ENCODE data around the gene SLC8B1.

The SLC8B1 gene

DNA sequence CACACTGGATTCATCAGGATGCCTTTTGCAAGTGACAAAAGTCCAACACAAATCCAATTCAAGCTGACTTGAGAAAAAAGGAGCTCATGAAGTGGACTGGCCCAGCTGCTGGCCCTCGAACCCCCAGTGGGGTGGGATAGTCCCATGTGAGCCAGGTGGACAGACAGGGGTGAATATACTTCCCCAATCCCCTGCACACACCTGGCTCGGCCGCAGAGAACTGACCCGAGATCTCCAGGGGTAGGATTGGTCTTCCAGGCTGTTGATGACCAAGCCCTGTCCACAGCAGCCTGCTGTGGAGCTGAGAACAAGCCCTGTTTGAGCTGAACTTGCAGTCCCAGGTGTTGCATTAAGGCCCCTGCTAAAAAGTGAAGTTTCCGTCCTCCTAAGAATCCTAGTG lies 57.4 kb downstream of the SLC8B1 start:
- H3K9me3 ChIP-seq (ENCODE audit: insufficient read depth, low read length), result no peaks in the 10 kb centered on the region
- TF ChIP-seq CTCF (IDR thresholded peaks at IDR 0.05; ENCODE audit: low read depth, low read length) (no peak), EZH2phosphoT487 (IDR thresholded peaks at IDR 0.05; ENCODE audit: low read depth) (no peak)
- H3K27ac ChIP-seq (ENCODE audit: low read length), result no peak overlapping the region
- H3K79me2 ChIP-seq (ENCODE audit: low read length), result no peaks in the 10 kb centered on the region
- H4K20me1 ChIP-seq (ENCODE audit: insufficient read depth, low read length), result no peaks in the 10 kb centered on the region
- no peaks in the 10 kb centered on the region for H3K4me1 ChIP-seq (ENCODE audit: low read length)
- H3K9ac ChIP-seq (ENCODE audit: low read length), result no peak overlapping the region
- H3K27me3 ChIP-seq (ENCODE audit: low read depth, low read length), result no peaks in the 10 kb centered on the region
- H2AFZ ChIP-seq (ENCODE audit: low read depth, low read length), result no peak overlapping the region
- H3K4me2 ChIP-seq (ENCODE audit: low read length), result no peak overlapping the region
- H3K36me3 ChIP-seq (replicated peaks; ENCODE audit: low read depth, low read length), result peaks cover 10% of the 10 kb centered on the region
- no peak overlapping the region for H3K4me3 ChIP-seq (ENCODE audit: low read length)

- H3K4me3 ChIP-seq (ENCODE audit: low read length), result no peak overlapping the region
- no peaks in the 10 kb centered on the region for H4K20me1 ChIP-seq (ENCODE audit: insufficient read depth, low read length)
- no peaks in the 10 kb centered on the region for H3K79me2 ChIP-seq (ENCODE audit: low read length)
- no peak overlapping the region for H3K4me2 ChIP-seq (ENCODE audit: low read length)
- peaks cover 10% of the 10 kb centered on the region for H3K36me3 ChIP-seq (replicated peaks; ENCODE audit: low read depth, low read length)
- no peak overlapping the region for H3K27ac ChIP-seq (ENCODE audit: low read length)
- H3K9ac ChIP-seq (ENCODE audit: low read length), result no peak overlapping the region
- no peak overlapping the region for H2AFZ ChIP-seq (ENCODE audit: low read depth, low read length)
- peaks cover 2% of the 10 kb centered on the region for H3K4me1 ChIP-seq (ENCODE audit: low read length)
- no peaks in the 10 kb centered on the region for H3K9me3 ChIP-seq (ENCODE audit: insufficient read depth, low read length)
- H3K27me3 ChIP-seq (ENCODE audit: low read depth, low read length), result no peaks in the 10 kb centered on the region
- TF ChIP-seq EZH2phosphoT487 (IDR thresholded peaks at IDR 0.05; ENCODE audit: low read depth), result no peak
- TF ChIP-seq CTCF (IDR thresholded peaks at IDR 0.05; ENCODE audit: low read depth, low read length), result no peak
Measured at GRCh38 chr12:113276946-113277500, 57.9 kb downstream of the SLC8B1 start.

- H3K36me3 ChIP-seq (replicated peaks; ENCODE audit: low read depth, low read length), result peaks cover 13% of the 10 kb centered on the region
- no peak overlapping the region for H3K27ac ChIP-seq (ENCODE audit: low read length)
- H3K79me2 ChIP-seq (ENCODE audit: low read length), result no peaks in the 10 kb centered on the region
- no peak overlapping the region for H3K4me3 ChIP-seq (ENCODE audit: low read length)
- no peaks in the 10 kb centered on the region for H4K20me1 ChIP-seq (ENCODE audit: insufficient read depth, low read length)
- H3K9me3 ChIP-seq (ENCODE audit: insufficient read depth, low read length), result no peaks in the 10 kb centered on the region
- peaks cover 9% of the 10 kb centered on the region for H3K4me1 ChIP-seq (ENCODE audit: low read length)
- H3K27me3 ChIP-seq (ENCODE audit: low read depth, low read length), result no peaks in the 10 kb centered on the region
- H3K4me2 ChIP-seq (ENCODE audit: low read length), result no peak overlapping the region
- H2AFZ ChIP-seq (ENCODE audit: low read depth, low read length), result no peak overlapping the region
- TF ChIP-seq EZH2phosphoT487 (IDR thresholded peaks at IDR 0.05; ENCODE audit: low read depth) (no peak), CTCF (IDR thresholded peaks at IDR 0.05; ENCODE audit: low read depth, low read length) (no peak)
- no peak overlapping the region for H3K9ac ChIP-seq (ENCODE audit: low read length)
Measured at GRCh38 chr12:113276306-113276705, 58.6 kb downstream of the SLC8B1 start.

GRCh38 chr12:113274848-113275247 lies 60.1 kb downstream of the SLC8B1 start:
- Histone ChIP-seq H2AFZ (ENCODE audit: low read depth, low read length) (no peak overlapping the region), H4K20me1 (ENCODE audit: insufficient read depth, low read length) (no peaks in the 10 kb centered on the region), H3K4me1 (ENCODE audit: low read length) (peaks cover 11% of the 10 kb centered on the region), H3K27ac (ENCODE audit: low read length) (no peak overlapping the region), H3K9me3 (ENCODE audit: insufficient read depth, low read length) (no peaks in the 10 kb centered on the region), H3K36me3 (replicated peaks; ENCODE audit: low read depth, low read length) (peaks cover 17% of the 10 kb centered on the region), H3K4me2 (ENCODE audit: low read length) (no peak overlapping the region), H3K79me2 (ENCODE audit: low read length) (no peaks in the 10 kb centered on the region), H3K27me3 (ENCODE audit: low read depth, low read length) (no peaks in the 10 kb centered on the region), H3K9ac (ENCODE audit: low read length) (no peak overlapping the region), H3K4me3 (ENCODE audit: low read length) (no peak overlapping the region)
- TF ChIP-seq CTCF (IDR thresholded peaks at IDR 0.05; ENCODE audit: low read depth, low read length) (no peak), EZH2phosphoT487 (IDR thresholded peaks at IDR 0.05; ENCODE audit: low read depth) (no peak)
